Stimulated activated naive CD8-positive, alpha-beta T cell treated with anti-CD3 and anti-CD28 coated beads, Interleukin-15, amount 100 ng/mL, for 72 hours (primary cell): Measurements from ENCODE around the gene ACACA.

ENCODE experiments used
- ATAC-seq: fragments of 150-1000 bp; cut with Tn5 transposase; 2 replicates; pipeline ENCODE4 v1.10.0; 2021; ENCODE audit warnings: mild to moderate bottlenecking, moderate library complexity
- DNase-seq, 2 donors: peaks; one replicate each; pipeline ENCODE4 v3.0.0; 2021 to 2022
- H3K27ac Mint-ChIP-seq, 2 donors: one replicate each; pipeline ENCODE4 v1.8.0; 2022; ENCODE audit warnings: mild to moderate bottlenecking in 2 of 2, mixed read lengths in 2 of 2, moderate library complexity in 2 of 2
- H3K27me3 Mint-ChIP-seq: one replicate; pipeline ENCODE4 v1.8.0; 2022; ENCODE audit warnings: mixed read lengths
- H3K4me1 Mint-ChIP-seq: one replicate; pipeline ENCODE4 v1.8.0; 2022; ENCODE audit warnings: mild to moderate bottlenecking, mixed read lengths
- H3K4me3 Mint-ChIP-seq, 2 donors: one replicate each; pipeline ENCODE4 v1.8.0; 2022; ENCODE audit warnings: mild to moderate bottlenecking in 2 of 2, mixed read lengths in 2 of 2, moderate library complexity in 1 of 2
- H3K9me3 Mint-ChIP-seq, 2 donors: one replicate each; pipeline ENCODE4 v1.8.0; 2022; ENCODE audit warnings: mixed read lengths in 2 of 2

Gene ACACA

GRCh38 chr17:37110746-37111145, 295.9 kb downstream of the ACACA start:
- no peaks in the 10 kb centered on the region for H3K9me3 Mint-ChIP-seq

DNA sequence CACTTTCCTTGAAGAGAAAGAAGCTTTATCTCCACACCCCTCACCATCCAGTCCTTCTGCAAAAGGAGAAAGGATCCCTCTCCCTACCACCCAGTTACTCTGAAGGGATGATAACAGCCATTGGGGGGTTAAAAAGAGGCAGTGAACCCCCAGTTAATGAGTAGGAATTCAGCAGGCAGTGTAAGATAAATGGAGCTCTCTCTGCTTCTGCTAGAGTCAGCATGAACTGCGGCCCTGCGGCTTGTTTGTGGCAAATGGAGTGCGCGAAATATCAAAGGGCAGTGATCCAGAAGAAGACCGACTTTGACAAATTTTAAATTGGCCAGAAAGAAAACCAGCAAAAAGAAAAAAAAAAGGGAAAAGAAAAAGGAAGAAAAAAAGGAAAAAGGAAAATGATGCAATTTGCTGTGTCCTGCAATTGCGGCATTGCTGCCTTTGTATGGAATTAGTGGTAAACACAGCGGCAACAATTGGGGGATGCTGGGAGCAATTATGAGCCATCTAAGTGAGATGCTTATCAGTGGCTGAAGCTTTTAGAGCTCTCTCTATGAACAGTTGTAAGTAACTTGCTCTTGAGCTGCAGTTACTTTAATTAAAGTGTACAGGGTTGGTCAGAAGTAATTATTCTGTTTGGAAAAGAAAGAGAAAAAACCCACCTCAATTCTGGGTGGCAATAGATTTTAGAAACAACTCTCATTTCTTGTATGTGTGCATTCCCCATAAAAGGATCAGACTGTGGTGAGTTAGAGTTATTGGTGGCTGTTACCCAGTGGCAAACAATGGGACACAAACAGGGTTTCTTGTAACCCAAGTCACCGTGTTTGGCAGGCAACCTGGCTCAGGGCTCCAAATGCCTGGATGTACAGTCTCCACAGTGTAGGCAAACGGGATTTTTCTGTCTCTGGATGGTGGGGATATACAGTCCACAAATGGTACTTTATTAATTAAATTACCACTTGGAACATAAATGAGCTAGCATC, 296.6 kb downstream of the ACACA start:
- ATAC-seq: no peak
- no peaks in the 10 kb centered on the region for H3K9me3 Mint-ChIP-seq
- no peak overlapping the region for H3K4me3 Mint-ChIP-seq
- DNase-seq: no peak
- H3K27me3 Mint-ChIP-seq: no peaks in the 10 kb centered on the region
- H3K4me1 Mint-ChIP-seq: no peaks in the 10 kb centered on the region
- H3K27ac Mint-ChIP-seq: peak overlapping the region in 1 of 2 donors; percentile 12

More at GRCh38 chr17:37110746-37111145, 295.9 kb downstream of the ACACA start:
- Mint-ChIP-seq H3K27ac (no peak overlapping the region), H3K4me1 (no peaks in the 10 kb centered on the region), H3K4me3 (no peak overlapping the region), H3K27me3 (no peaks in the 10 kb centered on the region)
- DNase-seq (no peak), ATAC-seq (no peak)

GRCh38 chr17:37109106-37109505, 297.5 kb downstream of the ACACA start:
- H3K9me3 Mint-ChIP-seq: no peaks in the 10 kb centered on the region
- no peak overlapping the region for H3K27ac Mint-ChIP-seq
- no peaks in the 10 kb centered on the region for H3K27me3 Mint-ChIP-seq
- ATAC-seq: no peak
- H3K4me1 Mint-ChIP-seq: no peaks in the 10 kb centered on the region
- H3K4me3 Mint-ChIP-seq: no peak overlapping the region
- DNase-seq: no peak

- no peak for DNase-seq
- no peaks in the 10 kb centered on the region for H3K9me3 Mint-ChIP-seq
- H3K27ac Mint-ChIP-seq: no peak overlapping the region
- no peak overlapping the region for H3K4me3 Mint-ChIP-seq
- no peaks in the 10 kb centered on the region for H3K4me1 Mint-ChIP-seq
- no peak for ATAC-seq
- H3K27me3 Mint-ChIP-seq: no peaks in the 10 kb centered on the region
Measured at GRCh38 chr17:37107406-37108083, 299.1 kb downstream of the ACACA start.

DNA sequence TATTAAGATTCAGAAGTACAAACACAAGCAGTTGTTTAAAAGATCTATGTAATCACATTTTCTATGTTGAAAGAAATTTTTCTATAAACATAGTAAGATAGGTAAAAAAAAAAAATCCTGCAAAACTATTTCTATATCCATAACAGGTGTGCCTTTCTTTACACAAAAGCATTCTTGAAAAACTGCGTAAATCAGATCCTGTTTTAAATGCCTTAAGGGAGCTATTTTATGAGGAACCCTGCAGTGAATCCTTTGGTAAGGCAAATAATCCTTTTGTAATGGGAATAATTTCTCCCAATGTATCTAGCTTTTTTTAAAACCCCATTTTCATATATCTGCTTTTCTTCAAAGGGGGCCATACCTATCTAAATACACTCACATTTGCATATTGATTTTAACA, 300.6 kb downstream of the ACACA start:
- DNase-seq (no peak), ATAC-seq (no peak)
- Mint-ChIP-seq H3K27ac (no peak overlapping the region), H3K4me1 (no peaks in the 10 kb centered on the region), H3K27me3 (no peaks in the 10 kb centered on the region), H3K4me3 (no peak overlapping the region), H3K9me3 (no peaks in the 10 kb centered on the region)

GRCh38 chr17:37103231-37103630, 303.4 kb downstream of the ACACA start:
- ATAC-seq (no peak), DNase-seq (no peak)
- no peaks in the 10 kb centered on the region for H3K4me1 Mint-ChIP-seq
- H3K9me3 Mint-ChIP-seq: no peaks in the 10 kb centered on the region
- no peaks in the 10 kb centered on the region for H3K27me3 Mint-ChIP-seq
- H3K27ac Mint-ChIP-seq: no peak overlapping the region
- H3K4me3 Mint-ChIP-seq: no peak overlapping the region

- no peaks in the 10 kb centered on the region for H3K27me3 Mint-ChIP-seq
- ATAC-seq: no peak
- no peak overlapping the region for H3K4me3 Mint-ChIP-seq
- no peaks in the 10 kb centered on the region for H3K9me3 Mint-ChIP-seq
- H3K4me1 Mint-ChIP-seq: no peaks in the 10 kb centered on the region
- DNase-seq: no peak
- no peak overlapping the region for H3K27ac Mint-ChIP-seq
Measured at GRCh38 chr17:37101306-37101705, 305.3 kb downstream of the ACACA start.

DNA sequence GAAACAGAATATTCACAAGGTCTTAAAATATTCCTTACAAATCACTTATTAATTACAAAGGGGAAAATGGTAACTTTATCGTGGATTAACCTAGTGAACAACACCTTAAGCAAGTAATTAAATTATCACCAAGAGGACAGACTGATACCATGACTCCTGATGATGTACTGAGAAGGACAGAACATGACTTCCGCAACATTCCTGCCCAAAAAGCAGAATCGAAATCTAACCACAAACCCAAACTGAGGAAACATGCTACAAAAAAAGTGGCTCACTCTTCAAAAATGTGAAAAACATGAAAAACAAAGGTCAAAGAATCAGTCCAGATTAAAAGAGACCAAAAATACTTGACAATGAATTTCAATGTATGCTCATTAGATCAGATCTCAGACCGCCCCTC, 306.4 kb downstream of the ACACA start:
- H3K4me1 Mint-ChIP-seq: no peaks in the 10 kb centered on the region

GRCh38 chr17:37098910-37099664, 307.5 kb downstream of the ACACA start:
- Mint-ChIP-seq H3K27me3 (no peaks in the 10 kb centered on the region), H3K4me3 (no peak overlapping the region), H3K4me1 (no peaks in the 10 kb centered on the region), H3K27ac (peak overlapping the region; percentile 21 to 45), H3K9me3 (no peaks in the 10 kb centered on the region)
- DNase-seq (no peak), ATAC-seq (no peak)

More for the DNA sequence above, 306.4 kb downstream of the ACACA start:
- Mint-ChIP-seq H3K4me3 (no peak overlapping the region), H3K9me3 (no peaks in the 10 kb centered on the region), H3K27me3 (no peaks in the 10 kb centered on the region), H3K27ac (no peak overlapping the region)
- DNase-seq (no peak), ATAC-seq (no peak)

DNA sequence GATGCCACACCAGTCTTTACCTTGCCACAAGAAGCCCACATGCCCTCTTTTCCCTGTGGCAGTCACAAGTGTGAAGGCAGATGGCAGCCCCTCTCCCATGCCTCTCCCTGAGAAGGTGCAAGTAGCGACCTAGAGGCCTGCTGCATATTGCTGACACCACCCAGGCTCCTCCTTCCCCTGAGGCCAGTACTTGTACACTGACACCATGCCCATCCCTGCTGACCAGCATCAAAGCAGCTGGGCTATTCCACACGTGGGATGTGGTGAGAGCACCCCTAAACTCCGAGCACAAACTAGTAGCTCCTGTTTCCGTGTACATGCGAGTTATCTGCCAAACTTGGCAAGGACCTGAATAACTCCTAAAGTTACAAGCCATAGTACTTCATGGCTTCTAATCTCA, 308.5 kb downstream of the ACACA start:
- H3K9me3 Mint-ChIP-seq: no peaks in the 10 kb centered on the region
- H3K27me3 Mint-ChIP-seq: no peaks in the 10 kb centered on the region

GRCh38 chr17:37097154-37097553, 309.5 kb downstream of the ACACA start:
- Mint-ChIP-seq H3K9me3 (no peaks in the 10 kb centered on the region), H3K4me3 (no peak overlapping the region), H3K27me3 (no peaks in the 10 kb centered on the region), H3K27ac (no peak overlapping the region), H3K4me1 (peaks cover under 1% of the 10 kb centered on the region)
- no peak for ATAC-seq
- no peak for DNase-seq

More for the DNA sequence above, 308.5 kb downstream of the ACACA start:
- H3K4me1 Mint-ChIP-seq: no peaks in the 10 kb centered on the region
- no peak for DNase-seq
- peak overlapping the region in 1 of 2 donors; percentile 74 for H3K27ac Mint-ChIP-seq
- no peak overlapping the region for H3K4me3 Mint-ChIP-seq
- no peak for ATAC-seq

DNA sequence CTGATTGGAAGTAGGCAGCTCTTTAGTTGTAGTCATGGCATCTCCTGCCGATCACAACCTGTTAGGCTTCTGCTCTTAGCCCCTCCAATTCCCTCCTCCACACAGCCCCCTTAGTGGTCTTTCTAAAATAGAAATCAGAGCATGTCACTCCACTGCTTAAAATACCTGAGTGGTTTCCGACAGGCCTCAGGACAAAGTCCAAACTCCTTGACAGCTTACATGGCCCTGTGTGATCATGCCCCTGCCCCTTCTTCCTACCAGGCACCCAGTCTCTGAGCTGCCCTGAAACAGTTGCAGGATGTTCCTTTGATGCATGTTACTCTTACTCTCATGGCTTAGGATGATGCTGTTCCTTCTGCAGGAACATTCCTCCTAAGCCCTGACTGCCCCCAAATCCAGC, 310.6 kb downstream of the ACACA start:
- no peak for ATAC-seq
- H3K27me3 Mint-ChIP-seq: no peaks in the 10 kb centered on the region
- no peaks in the 10 kb centered on the region for H3K9me3 Mint-ChIP-seq
- H3K27ac Mint-ChIP-seq: peak overlapping the region in 1 of 2 donors; percentile 20
- no peak for DNase-seq
- H3K4me1 Mint-ChIP-seq: peaks cover 11% of the 10 kb centered on the region
- H3K4me3 Mint-ChIP-seq: no peak overlapping the region

- ATAC-seq (no peak), DNase-seq (no peak)
- no peak overlapping the region for H3K27ac Mint-ChIP-seq
- H3K9me3 Mint-ChIP-seq: no peaks in the 10 kb centered on the region
- H3K27me3 Mint-ChIP-seq: no peaks in the 10 kb centered on the region
- peaks cover 28% of the 10 kb centered on the region for H3K4me1 Mint-ChIP-seq
- no peak overlapping the region for H3K4me3 Mint-ChIP-seq
Measured at GRCh38 chr17:37094391-37094790, 312.2 kb downstream of the ACACA start.

- Mint-ChIP-seq H3K27me3 (no peaks in the 10 kb centered on the region), H3K4me3 (no peak overlapping the region), H3K4me1 (peaks cover 45% of the 10 kb centered on the region), H3K9me3 (no peaks in the 10 kb centered on the region), H3K27ac (no peak overlapping the region)
- ATAC-seq (no peak), DNase-seq (no peak)
Measured at GRCh38 chr17:37092701-37093100, 313.9 kb downstream of the ACACA start.

DNA sequence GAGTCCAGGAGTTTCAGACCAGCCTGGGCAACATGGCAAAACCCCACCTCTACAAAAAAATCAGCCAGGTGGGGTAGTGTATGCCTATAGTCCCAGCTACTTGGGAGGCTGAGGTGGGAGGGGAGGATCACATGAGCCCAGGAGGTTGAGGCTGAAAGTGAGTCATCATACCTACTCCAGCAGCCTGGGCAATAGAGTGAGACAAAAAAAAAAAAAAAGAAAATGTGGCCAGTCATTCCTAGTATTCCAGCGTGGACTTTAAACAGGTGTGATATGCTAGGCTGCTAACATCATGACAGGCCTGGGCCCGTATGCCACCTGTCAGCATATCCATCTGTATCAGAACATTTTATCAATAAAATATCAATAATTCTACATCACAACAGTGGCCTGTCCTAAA, 314.6 kb downstream of the ACACA start:
- peaks cover 47% of the 10 kb centered on the region for H3K4me1 Mint-ChIP-seq
- DNase-seq: no peak
- H3K4me3 Mint-ChIP-seq: no peak overlapping the region
- H3K27ac Mint-ChIP-seq: no peak overlapping the region
- no peak for ATAC-seq
- no peaks in the 10 kb centered on the region for H3K27me3 Mint-ChIP-seq
- no peaks in the 10 kb centered on the region for H3K9me3 Mint-ChIP-seq
